Chondrocyte (in vitro differentiated cells): ENCODE data around the gene SND1. TPM values are rescaled to one million over a fixed set of nuclear protein-coding genes. Genes with fewer than 3 reads are reported as not detected.

Source experiments
- DNase-seq: peaks from one replicate; pipeline ENCODE4 v3.0.0; 2021; ENCODE audit warnings: mixed read lengths, low spot score
- H3K27ac Mint-ChIP-seq: one replicate; pipeline ENCODE4 v1.8.0; 2021; ENCODE audit warnings: mild to moderate bottlenecking, moderate library complexity, mixed read lengths; ENCODE audit not compliant: unreplicated experiment
- H3K27me3 Mint-ChIP-seq: 2 replicates; pipeline ENCODE4 v1.8.0; 2021; ENCODE audit warnings: low read depth, mixed read lengths
- H3K36me3 Mint-ChIP-seq: 2 replicates; pipeline ENCODE4 v1.8.0; 2021; ENCODE audit warnings: low read depth, mixed read lengths
- H3K4me1 Mint-ChIP-seq: 2 replicates; pipeline ENCODE4 v1.8.0; 2021; ENCODE audit warnings: low read depth, mild to moderate bottlenecking, mixed read lengths
- H3K4me3 Mint-ChIP-seq: one replicate; pipeline ENCODE4 v1.8.0; 2021; ENCODE audit warnings: mild to moderate bottlenecking, moderate library complexity, mixed read lengths; ENCODE audit not compliant: unreplicated experiment
- H3K9me3 Mint-ChIP-seq: 2 replicates; pipeline ENCODE4 v1.8.0; 2021; ENCODE audit warnings: low read depth, mixed read lengths
- total RNA-seq: library from RNA; stranded (reverse); gene quantifications from 3 replicates; pipeline ENCODE4 v1.2.1, GENCODE V29; 2021
- TF ChIP-seq, protein P1 (sequence below): fragments of 200-600 bp; sonication (generic); IDR thresholded peaks from 2 replicates; pipeline ENCODE4 v1.5.0; 2021; ENCODE audit warnings: antibody characterized with exemption, mild to moderate bottlenecking, moderate library complexity

Gene SND1
- total RNA-seq, 1 donor from 2014 or later: 229 TPM

DNA sequence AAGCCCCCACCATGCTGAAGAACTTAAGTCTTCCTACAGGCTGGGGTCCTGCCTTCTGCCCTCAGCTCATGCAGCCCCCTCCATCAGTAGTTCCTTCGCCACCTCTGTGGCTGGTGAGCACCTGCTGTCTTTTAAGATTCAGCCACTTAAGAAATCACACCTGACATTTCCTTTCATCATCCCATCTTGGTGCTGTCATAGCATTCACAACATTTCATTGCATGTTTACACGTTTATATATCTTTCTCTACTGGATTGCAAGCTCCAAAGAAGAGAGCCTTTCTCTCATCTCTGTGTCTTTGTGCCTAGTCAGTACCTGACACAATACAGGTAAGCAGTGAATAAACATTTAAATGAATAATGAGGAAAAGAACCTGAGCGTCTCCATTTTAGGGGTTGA lies 38.3 kb downstream of the SND1 start:
- TF ChIP-seq, protein P1, sequence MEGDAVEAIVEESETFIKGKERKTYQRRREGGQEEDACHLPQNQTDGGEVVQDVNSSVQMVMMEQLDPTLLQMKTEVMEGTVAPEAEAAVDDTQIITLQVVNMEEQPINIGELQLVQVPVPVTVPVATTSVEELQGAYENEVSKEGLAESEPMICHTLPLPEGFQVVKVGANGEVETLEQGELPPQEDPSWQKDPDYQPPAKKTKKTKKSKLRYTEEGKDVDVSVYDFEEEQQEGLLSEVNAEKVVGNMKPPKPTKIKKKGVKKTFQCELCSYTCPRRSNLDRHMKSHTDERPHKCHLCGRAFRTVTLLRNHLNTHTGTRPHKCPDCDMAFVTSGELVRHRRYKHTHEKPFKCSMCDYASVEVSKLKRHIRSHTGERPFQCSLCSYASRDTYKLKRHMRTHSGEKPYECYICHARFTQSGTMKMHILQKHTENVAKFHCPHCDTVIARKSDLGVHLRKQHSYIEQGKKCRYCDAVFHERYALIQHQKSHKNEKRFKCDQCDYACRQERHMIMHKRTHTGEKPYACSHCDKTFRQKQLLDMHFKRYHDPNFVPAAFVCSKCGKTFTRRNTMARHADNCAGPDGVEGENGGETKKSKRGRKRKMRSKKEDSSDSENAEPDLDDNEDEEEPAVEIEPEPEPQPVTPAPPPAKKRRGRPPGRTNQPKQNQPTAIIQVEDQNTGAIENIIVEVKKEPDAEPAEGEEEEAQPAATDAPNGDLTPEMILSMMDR: no peak
- Mint-ChIP-seq H3K9me3 (no peaks in the 10 kb centered on the region), H3K27ac (no peak overlapping the region), H3K4me3 (no peak overlapping the region), H3K36me3 (peaks cover 29% of the 10 kb centered on the region), H3K27me3 (no peaks in the 10 kb centered on the region), H3K4me1 (peaks cover 13% of the 10 kb centered on the region)
- DNase-seq: no peak

DNA sequence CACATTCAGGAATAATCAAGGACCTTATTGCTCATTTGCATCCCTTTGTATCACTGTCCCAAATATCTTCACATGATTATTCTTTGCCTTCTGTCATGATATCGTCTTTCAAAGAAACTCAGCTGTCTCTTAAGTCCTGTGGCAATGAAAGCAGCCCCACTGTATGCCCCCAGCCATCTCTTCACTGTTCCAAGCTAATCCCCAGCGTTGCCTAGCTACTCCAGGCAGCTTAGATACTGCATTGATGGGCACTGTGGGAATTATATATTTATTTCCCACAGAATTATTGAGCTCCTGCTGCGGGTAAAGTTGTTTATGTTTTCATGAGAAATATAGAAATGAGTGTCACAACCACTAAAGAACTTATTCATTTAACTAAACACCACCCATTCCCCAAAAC lies 38.8 kb downstream of the SND1 start:
- no peaks in the 10 kb centered on the region for H3K27me3 Mint-ChIP-seq

DNA sequence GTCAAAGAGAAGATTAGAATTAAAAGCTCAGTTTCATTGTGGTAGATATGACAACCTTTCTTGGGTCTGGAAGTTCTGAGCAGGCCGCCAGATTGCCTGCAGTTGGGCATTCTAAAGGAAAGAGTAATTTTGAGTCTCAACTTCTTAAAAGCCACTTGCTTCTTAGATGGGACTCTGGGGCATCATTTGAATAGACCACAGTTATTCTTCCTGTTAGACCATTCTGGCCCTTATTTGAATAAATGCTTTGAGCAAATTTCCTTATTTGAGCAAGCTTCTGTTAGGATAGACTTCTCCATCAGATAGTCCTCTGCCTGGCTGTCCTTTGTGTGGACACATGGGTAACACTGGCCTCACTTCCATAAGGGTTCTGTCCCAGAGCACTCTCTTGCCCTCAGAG lies 40.2 kb downstream of the SND1 start:
- Mint-ChIP-seq H3K4me1 (peaks cover 9% of the 10 kb centered on the region), H3K27ac (no peak overlapping the region), H3K9me3 (no peaks in the 10 kb centered on the region), H3K27me3 (no peaks in the 10 kb centered on the region), H3K4me3 (no peak overlapping the region), H3K36me3 (peaks cover 32% of the 10 kb centered on the region)
- TF ChIP-seq, protein P1: no peak
- no peak for DNase-seq

More for the DNA sequence above, 38.8 kb downstream of the SND1 start:
- Mint-ChIP-seq H3K9me3 (no peaks in the 10 kb centered on the region), H3K4me3 (no peak overlapping the region), H3K27ac (no peak overlapping the region), H3K36me3 (peaks cover 30% of the 10 kb centered on the region), H3K4me1 (peaks cover 9% of the 10 kb centered on the region)
- no peak for DNase-seq
- TF ChIP-seq, protein P1: no peak

DNA sequence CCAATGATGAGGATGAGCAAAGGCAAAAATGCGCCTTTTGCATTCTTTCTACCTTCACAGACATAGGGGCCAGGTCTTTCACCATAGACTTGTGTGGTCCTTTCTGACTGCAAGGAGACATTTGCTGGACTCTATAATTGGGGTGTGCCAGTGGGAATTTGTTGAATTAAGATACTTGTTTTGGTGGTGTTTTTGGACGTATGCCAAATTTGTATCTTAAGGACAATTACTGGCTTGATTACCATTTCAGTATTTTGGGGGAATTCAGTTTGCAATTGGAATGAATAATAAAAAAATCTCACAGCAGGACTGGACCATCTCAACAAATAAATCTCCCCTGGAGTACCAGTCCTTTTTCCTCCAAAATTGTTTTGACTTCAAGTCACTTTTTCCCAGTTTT lies 47.9 kb downstream of the SND1 start:
- peaks cover 27% of the 10 kb centered on the region for H3K36me3 Mint-ChIP-seq
- TF ChIP-seq, protein P1: no peak
- no peaks in the 10 kb centered on the region for H3K4me1 Mint-ChIP-seq

DNA sequence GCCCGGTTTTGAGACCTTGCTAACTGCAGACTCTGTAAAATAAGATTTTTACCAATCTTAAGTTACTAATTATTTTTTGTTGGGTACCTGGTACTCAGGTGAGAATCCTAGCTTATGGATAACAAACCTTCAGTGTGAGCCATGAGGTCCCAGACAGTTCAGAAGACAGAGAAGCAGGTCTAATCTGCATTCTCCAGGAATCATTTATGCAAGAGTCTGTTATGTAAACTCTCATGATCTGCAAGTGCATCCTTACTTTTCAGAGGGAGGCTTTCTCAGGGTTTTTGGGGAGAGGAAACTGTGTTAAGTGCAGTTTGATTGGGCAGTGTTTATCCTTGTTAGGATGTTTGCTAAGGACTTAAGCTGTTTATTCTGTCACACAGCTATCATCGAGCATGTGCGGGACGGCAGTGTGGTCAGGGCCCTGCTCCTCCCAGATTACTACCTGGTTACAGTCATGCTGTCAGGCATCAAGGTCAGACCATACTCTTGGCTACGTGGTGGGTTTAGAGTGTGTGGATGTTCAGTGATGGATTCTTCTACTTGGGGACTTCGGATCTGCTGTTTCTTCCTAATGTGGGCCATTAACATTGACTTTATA lies 50.2 kb downstream of the SND1 start:
- no peak for DNase-seq
- no peaks in the 10 kb centered on the region for H3K9me3 Mint-ChIP-seq
- peaks cover 27% of the 10 kb centered on the region for H3K36me3 Mint-ChIP-seq
- no peak overlapping the region for H3K4me3 Mint-ChIP-seq
- TF ChIP-seq, protein P1: no peak
- no peaks in the 10 kb centered on the region for H3K27me3 Mint-ChIP-seq
- no peak overlapping the region for H3K27ac Mint-ChIP-seq
- peaks cover 4% of the 10 kb centered on the region for H3K4me1 Mint-ChIP-seq

More for the DNA sequence above, 47.9 kb downstream of the SND1 start:
- Mint-ChIP-seq H3K27ac (no peak overlapping the region), H3K4me3 (no peak overlapping the region), H3K27me3 (no peaks in the 10 kb centered on the region), H3K9me3 (no peaks in the 10 kb centered on the region)
- no peak for DNase-seq
